Esophagus mucosa (tissue), 1 donor: ENCODE results near the gene KRT76. TPM values are rescaled to one million over a fixed set of nuclear protein-coding genes. Genes with fewer than 3 reads are reported as not detected.
"Not testable (repeated sequence)": the region's sequence is repeated elsewhere in the genome, so short reads cannot be mapped to it uniquely, and the experiment has no call there.

Experiments
- ATAC-seq: fragments of 200-7000 bp; cut with Tn5 transposase; one replicate; pipeline ENCODE4 v1.9.1; 2020
- total RNA-seq: library from RNA; stranded (reverse); gene quantifications from one replicate; pipeline ENCODE4 v1.2.4, GENCODE V29; 2023
- donor health status: DM: yes; HTN: yes; CAD: no.

KRT76 gene
- total RNA-seq, 1 donor from 2014 or later: 0.08 TPM

DNA sequence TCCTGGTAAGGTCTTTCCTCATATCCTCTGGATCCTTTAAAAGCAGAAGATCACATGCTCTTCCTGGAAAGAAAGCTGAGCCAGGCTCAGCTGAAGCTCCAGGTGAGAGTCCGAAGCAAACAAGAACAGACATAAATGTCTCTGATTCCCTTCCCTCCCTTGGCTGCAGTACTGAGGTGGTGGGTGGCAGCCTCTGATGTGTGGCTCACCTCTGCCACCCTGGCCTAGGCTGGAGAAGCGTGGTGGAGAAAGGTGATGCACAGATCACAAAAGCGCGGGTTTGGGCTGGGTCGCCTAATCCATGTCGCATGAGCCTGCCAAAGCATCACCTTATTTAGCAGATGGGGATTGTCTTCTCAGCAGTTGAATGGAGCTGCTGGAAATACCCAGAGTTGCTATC is 2.8 kb upstream of the KRT76 start:
- no peak for ATAC-seq

DNA sequence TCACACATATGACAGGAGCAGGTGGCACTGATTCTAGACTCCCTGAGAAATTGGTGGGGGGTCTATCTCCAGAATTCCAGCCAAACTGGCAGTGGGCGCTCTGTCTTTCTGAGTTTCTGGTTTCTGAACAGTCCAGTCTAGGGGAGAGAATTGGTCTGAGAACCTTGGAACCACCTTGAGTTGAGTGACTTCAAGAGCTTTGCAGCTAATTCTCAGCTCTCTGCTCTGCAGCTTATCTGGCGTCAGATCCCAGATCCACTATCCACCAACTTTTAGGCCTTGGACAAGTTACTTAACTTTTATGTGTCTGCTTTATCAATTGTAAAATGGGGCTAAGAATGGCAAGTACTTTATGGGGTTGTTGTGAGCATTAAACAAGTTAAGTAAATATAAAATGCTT is 1.7 kb upstream of the KRT76 start:
- ATAC-seq: no peak

- no peak for ATAC-seq
These were observed 421 bp upstream of the KRT76 start for GRCh38 chr12:52777566-52777965.

DNA sequence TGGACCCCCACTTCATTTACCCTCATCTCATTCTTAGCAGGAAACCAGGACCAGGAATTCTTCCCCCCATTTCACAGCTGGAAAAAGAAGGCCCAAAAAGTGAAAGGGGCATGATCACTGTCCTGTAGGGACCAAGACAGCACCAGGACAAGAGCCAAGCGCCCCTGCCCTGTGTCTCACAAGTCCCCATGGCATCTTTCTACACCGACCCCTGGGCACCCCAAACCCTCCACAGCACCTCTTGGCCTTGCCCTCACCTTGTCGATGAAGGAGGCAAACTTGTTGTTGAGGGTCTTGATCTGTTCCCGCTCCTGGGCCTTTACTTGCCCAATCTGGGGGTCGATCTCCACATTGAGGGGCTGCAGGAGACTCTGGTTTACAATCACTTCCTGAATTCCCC is 710 bp downstream of the KRT76 start:
- ATAC-seq: no peak

DNA sequence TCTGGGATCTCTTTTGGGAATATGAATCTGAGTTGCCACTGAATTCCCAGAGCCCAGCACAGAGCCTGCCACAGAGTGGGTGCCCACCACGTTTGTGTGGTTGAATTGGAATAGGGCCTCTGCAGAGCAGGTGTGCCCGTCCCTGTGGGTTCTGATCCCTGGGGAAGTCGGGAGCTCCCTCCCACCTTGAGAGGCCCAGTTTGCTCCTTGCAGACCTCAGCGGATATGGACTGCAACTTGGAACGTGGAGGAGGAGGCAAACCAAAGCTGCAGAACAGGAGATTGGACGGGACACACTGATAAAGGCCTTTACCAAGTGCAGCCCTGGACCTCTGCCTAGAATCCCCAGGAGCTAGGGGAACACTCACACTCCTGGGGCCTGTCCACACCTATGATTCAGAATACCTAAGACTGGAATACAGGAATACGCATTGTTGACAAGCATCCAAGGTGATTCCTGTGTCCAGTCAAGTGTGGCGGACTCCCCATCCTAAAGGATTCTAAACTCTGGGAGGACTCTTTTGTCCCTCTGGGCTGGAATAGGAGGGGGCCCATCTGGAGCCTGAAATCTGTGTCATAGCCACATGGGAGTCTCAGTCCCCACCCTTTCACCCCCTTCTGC is 2.4 kb downstream of the KRT76 start:
- ATAC-seq: no peak

DNA sequence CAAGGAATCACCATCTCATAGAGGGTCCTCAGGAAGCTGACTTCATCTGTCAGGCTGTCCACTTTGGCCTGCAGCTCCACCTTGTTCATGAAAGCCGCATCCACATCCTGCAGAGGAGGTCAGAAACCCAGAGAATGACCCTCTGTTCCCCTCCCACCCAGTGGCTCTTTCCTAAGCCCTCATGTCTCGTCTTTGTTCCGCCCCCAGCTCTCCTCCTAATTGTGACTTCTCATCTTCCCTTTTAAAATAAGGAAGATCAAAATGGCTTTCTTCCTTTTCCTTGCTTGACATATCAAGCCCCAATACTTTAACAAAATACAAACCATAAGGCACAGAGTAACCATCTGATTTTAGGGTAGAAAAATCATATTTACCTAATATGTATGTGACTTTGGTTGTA is 4.4 kb downstream of the KRT76 start:
- ATAC-seq: no peak

DNA sequence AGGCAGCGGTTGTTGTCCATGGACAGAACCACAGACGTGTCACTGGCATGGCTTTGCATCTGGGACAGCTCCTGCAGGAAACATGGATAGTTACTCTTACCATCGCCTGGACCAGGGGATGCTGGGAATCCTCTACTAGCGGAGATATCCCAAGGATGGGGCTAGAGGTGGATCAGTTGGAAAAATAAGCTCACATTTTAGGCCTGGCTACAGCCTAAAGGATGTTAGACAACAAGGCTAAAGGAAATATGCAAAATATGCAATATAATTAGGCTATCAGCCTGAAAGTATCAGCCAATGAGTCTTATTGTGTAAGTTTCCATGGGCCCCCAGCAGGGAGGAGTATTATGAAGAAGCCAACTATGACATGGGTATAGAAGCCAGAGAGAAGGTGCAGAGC is 5.0 kb downstream of the KRT76 start:
- no peak for ATAC-seq

GRCh38 chr12:52771505-52771904 is 5.6 kb downstream of the KRT76 start:
- no peak for ATAC-seq

DNA sequence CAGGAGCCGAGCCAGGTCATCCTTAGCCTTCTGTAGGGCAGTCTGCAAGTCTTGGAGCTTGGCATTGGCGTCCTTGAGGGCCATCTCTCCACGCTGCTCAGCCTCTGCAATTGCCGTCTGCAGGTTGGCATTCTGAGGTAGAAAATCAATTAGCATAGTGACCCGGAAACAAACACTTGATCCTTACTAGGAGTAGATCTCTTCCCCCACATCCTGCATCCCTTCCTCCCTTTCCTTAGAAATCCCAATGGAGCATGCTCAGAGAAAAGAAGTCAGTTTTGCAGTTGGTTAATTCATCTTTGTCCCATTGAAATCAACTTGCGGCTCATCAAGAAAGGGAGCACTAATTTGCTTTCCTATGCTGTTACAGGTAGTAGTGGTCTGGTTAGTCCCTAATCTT is 6.1 kb downstream of the KRT76 start:
- ATAC-seq: no peak

DNA sequence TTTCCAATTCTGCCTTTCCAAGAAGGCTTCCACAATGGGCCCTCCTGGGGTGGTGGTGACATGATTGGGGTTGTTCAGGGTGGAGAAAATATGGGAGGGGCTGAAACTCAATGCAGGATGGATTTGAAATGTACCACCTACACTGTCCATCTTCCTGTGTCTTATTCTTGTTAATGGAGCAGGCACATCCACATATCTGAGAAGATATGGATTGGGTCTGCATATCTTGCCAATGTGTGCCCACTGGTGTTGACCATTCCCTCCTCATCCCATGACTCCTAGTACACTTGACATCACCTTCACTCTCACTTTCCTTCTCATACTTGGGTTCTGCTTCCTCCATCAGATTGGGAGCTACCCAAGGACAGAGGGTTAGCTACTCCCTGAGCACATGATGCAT is 7.2 kb downstream of the KRT76 start:
- ATAC-seq: no peak

DNA sequence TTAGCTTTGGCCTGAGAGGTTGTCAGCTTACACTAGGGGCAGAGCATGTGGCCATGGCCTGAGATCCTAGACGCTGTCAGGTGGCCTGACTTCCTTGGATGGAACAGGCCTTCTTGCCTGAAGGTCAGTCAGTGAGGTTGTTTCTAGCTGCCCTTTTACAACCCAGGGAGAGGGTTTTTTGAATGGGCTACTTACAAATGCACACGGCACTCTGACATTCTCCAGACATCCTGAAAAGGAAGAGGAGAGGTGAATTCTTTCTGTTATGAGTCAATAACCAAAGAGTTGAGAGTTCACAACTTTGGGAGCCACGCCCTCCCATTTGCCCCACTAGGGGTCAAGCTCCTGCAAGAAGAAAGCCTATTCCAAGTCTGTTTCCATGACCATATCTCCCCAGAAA is 7.8 kb downstream of the KRT76 start:
- ATAC-seq: no peak

DNA sequence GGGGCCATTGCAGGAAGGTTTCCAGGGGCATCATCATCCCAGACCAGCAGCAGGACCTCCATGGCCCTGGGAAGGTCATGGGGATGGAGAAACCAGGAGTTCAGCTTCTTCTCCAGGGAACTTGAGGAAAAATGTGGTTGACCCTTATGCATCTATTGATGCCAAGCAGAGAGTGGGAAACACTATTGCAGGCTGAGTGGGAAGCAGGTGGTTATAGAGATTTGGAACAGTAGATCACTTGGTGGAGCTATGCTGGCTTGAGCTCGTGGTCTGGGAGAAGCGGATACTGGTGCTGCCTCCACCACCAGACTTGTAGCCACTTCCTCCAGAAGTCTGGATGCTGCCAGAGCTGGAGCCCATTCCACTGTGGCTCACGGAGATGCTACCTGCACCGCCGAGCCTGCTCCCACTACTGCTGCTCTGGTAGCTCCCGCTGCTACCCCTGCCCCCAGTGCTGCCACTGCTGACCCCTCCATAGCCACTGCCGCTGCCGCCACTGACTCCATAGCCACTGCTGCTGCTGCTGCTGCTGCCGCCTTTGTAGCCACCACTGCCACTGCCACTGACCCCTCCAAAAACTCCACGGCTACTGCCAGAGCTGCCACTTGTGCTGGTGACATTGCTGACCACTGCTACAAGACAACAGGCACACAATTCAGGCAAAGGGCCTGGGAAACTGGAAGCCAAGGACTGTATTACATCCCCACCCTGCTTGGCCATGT is 8.5 kb downstream of the KRT76 start:
- ATAC-seq: no peak

DNA sequence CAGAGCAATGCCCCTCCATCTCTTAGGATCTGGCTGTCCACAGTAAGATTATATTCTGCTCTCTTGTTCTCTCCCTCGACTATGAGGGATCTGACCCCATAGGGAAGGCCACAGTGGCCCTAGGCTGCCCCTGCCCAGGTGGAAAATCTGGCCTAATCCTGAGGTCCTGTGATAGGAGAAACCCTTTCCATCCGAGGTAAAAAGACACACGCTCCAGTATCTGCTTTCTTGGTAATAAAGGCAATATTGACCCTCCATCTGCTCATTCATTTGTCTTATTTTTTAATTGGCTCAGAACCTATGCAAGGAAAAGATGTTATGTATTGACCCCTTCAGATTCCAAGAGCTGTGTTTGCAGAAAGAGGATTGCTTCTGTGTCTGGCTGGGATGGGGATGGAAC is 9.7 kb downstream of the KRT76 start:
- no peak for ATAC-seq

DNA sequence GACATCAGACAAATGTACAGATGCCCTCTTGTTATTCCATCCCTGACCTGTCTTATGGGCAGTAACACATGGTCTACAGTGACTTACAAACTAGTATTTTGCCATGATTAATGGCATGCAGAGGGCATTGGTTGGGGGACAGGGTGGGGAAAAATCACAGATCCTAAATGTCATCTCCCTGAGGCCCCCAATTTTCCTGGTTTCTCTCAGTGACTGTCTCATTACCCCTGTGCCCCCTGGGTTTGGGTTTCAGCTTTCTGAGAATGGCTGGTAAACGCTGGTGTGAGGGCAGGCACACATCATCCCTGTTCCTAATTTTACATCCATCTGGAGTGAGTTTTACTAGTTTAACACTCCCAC is 10.1 kb downstream of the KRT76 start:
- ATAC-seq: no peak

DNA sequence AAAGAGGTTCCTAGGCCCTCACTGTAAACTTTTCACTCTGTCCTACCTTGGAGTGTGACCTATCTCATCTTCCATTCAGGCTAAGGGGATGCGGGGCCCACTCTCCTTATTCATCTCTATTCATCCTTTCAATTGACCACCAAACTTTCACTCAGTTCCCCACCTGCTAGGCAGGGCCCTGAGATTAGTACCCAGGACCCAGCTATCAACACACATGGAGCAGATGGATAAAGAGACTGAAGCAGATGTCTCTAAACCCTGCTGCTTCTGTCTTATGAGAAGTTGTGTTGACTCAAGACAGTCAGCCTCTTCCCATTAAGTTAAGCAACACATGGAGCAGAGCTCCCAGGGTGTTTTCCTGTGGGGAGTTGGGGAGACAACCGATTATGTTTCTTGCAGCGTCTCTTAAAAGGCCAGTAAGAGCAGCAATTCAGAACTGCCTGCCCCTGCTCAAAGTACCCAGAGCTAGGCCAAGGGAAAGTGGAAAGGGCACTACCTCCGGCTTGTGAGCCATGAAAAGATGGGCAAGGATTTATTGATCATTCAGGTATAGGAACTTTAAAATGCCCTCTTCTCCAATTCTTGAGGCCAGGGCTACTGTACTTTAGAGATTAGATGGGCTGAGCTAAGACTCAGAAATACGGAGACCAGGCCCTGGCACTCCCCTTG is 10.7 kb downstream of the KRT76 start:
- no peak for ATAC-seq

DNA sequence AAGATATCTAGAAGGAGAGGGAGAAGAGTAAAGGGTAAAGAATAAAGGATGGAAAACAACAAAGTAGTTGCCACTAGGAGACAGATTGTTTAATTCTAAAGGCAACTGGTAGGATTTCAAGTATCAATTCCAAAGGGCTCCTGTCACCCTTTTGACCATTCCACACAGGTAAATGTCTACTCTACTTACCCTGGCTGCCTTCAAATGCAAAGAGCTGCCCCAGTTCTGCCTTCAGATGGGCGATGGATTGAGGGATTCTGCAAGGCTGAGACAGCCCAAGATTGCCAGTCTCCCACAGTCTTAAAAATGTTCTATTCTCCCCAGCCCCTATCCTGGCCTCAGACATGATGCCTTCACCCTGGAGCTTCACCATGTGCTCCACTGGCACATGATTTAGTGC is 11.4 kb downstream of the KRT76 start:
- ATAC-seq: no peak

DNA sequence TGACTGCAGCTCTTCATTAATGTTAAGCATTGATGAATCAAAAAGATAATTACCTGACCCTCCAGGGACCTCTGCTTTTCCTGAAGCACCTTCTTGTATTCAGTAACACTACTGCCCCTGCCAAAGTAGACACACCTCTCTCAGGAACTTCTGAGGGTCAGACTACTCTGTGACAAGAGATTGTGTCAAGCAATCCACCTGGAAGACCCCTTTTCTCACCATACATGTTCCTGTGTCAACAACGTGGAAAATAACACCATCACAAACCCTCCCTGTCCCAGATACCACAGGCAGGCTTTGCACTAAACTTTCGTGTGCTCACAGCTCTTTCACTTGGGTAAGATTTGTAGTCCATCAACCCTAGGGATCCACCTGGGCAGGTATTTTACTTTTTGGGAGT is 13.2 kb downstream of the KRT76 start:
- no peak for ATAC-seq

DNA sequence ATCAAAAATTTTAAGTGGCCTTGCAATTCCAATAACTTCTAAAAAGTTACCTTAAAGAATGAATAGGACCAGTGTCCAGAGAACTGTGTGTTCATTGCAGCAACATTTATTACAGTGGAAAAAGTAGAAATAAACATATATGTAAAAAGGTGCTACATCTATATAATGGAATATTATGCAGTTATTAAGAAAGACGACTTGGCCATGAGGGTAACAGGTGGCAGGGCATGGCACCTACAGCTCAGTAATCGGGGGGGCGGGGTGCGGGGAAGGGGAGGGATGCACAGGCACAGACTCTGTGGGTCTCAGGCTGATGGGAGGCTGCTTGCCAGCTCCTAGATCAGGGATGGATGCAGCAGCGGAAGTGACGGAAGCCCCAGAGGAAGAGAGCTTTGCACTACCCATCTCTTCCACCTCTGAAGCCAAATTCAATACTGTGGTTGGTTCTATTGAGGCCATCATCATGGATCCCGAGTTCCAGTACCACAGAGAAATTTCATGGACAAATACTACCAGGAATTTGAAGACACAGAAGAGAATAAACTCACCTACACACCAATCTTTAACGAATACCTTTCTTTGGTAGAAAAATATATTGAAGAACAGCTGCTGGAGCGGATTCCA is 14.0 kb downstream of the KRT76 start:
- ATAC-seq: no peak

GRCh38 chr12:52761802-52762201 is 15.3 kb downstream of the KRT76 start:
- no peak for ATAC-seq

DNA sequence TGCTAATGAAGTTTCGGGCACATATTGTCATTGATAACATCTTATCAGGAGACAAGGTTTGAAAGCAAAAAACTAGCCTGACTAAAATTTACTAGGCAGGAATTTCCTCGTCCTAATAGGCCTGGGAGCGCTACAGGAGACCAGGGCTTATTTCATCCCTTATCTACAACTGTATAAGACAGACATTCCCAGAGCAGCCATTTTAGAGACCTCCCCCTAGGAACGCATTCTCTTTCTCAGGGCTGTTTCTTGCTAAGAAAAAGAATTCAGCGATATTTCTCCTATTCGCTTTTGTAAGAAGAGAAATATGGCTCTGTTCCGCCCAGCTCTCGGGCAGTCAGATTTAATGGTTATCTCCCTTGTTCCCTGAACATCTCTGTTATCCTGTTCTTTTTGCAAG is 15.9 kb downstream of the KRT76 start:
- ATAC-seq: not testable (repeated sequence)

DNA sequence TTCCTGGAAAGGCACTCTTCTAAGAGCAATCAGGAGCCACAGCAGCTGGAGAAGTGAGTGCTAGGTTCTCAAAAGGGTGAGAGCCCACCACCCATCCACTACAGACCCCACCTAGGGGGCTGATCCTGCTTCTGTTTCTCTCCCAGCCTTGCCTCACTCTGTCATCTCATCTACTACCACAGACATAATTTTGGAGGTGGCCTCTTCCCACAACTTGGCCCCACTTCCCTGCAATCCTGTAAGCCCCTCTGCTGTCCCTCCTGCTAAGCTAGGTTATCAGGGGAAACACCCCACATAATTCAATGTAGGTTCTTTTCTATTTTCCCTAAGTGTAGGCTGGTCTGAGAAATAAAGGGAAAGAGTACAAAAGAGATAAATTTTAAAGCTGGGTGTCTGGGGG is 16.5 kb downstream of the KRT76 start:
- no peak for ATAC-seq

DNA sequence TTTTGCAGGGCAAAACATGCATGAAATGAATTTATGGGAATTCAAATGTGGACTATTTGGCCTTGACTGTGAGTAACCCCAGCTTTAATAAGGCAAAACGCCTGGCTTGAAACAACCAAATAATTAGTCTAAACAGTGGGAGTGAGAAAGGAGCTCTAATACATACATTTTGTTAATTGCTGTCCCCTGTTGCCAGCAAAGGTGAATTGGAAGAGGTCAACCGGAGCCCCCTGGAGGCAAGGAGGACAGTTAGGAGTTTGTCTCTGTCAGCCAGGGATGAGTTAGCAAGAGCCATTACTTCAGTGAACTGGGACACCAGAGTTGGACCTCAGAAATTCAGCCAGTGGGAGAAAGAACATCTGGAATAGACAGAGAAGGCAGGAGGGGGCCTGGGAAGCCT is 17.4 kb downstream of the KRT76 start:
- no peak for ATAC-seq

DNA sequence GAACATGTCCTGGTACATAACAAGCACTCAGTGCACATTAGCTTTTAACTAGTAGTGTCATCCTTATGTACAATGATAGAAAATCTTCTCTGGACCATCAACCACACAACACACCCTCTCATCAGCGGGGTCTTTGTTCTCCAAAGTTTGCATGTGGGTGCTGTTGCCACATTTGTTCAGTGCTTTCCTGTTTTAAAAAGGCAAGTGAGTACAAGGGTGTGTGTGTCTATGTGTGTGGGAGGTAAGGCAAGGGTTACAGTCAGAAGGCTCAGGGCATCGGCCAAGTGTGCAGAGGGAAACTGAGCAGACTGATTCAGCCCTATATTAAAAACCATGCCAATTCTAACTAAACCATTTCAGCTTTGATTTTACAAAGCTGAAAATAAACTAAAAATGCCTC is 17.9 kb downstream of the KRT76 start:
- no peak for ATAC-seq
